Stimulated activated naive CD8-positive, alpha-beta T cell treated with anti-CD3 and anti-CD28 coated beads, Interleukin-15, amount 100 ng/mL, for 72 hours (primary cell): Measurements from ENCODE around the gene KCND1.

Source experiments
- ATAC-seq: fragments of 150-1000 bp; cut with Tn5 transposase; 2 replicates; pipeline ENCODE4 v1.10.0; 2021; ENCODE audit warnings: mild to moderate bottlenecking, moderate library complexity
- DNase-seq, 2 donors: peaks; one replicate each; pipeline ENCODE4 v3.0.0; 2021 to 2022
- H3K27ac Mint-ChIP-seq, 2 donors: one replicate each; pipeline ENCODE4 v1.8.0; 2022; ENCODE audit warnings: mild to moderate bottlenecking in 2 of 2, mixed read lengths in 2 of 2, moderate library complexity in 2 of 2
- H3K27me3 Mint-ChIP-seq: one replicate; pipeline ENCODE4 v1.8.0; 2022; ENCODE audit warnings: mixed read lengths
- H3K4me1 Mint-ChIP-seq: one replicate; pipeline ENCODE4 v1.8.0; 2022; ENCODE audit warnings: mild to moderate bottlenecking, mixed read lengths
- H3K4me3 Mint-ChIP-seq, 2 donors: one replicate each; pipeline ENCODE4 v1.8.0; 2022; ENCODE audit warnings: mild to moderate bottlenecking in 2 of 2, mixed read lengths in 2 of 2, moderate library complexity in 1 of 2
- H3K9me3 Mint-ChIP-seq, 2 donors: one replicate each; pipeline ENCODE4 v1.8.0; 2022; ENCODE audit warnings: mixed read lengths in 2 of 2

KCND1 gene

DNA sequence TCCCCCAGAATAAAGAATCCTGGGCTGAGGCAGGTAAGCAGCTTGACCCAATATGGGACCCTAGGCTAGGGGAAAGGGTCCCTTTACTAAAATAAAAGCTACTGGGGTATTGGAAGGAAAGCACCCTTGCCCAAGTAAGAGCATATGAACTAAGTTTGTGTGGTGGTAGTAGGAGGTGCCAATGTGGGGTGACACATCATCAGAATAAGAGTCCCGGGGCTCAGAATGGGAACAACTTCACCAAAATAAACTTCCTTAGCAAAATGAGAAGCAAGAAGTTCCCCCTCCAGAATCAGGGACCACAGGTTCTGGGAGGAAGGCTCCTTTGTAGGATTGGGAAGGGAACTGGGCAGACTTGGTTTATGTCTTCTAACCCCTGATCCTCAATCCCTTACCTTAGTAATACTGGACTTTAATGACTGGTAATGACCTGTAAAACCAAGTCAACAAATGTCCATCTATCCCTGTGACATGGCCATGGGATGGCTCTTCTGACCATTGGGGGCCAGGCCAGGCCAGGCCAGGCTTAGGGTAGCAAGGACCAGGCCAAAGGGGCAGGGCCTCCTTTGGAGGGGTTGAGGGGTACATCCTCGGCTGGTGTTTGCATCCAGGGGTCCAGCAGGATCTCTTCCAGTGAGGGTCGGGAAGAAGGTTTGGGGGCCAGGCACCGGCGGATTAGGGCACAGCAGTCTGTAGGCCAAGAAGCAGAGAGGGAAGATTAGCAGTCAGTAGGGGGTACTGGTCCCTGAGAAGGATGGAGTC is 57.9 kb downstream of the KCND1 start:
- peak overlapping the region; percentile 89 to 97 for H3K27ac Mint-ChIP-seq

GRCh38 chrX:48911412-48912182 is 60.0 kb downstream of the KCND1 start, which contains the start of gene SLC35A2:
TSS of gene SLC35A2 (minus strand) at chrX:48911646. CDS start at chrX:48911636, 10 bp downstream.
- H3K27me3 Mint-ChIP-seq: no peaks in the 10 kb centered on the region
- peaks cover 54% of the 10 kb centered on the region for H3K4me1 Mint-ChIP-seq
- no peaks in the 10 kb centered on the region for H3K9me3 Mint-ChIP-seq
- peak within 1 kb of the TSS; percentile 91 to 92 for H3K4me3 Mint-ChIP-seq
- ATAC-seq: peak; percentile 76
- DNase-seq: peak; percentile 83 to 90
- peak within 1 kb of the TSS; percentile 94 for H3K27ac Mint-ChIP-seq

More for the DNA sequence above, 57.9 kb downstream of the KCND1 start:
- Mint-ChIP-seq H3K27me3 (no peaks in the 10 kb centered on the region), H3K4me3 (peak overlapping the region; percentile 91 to 92), H3K9me3 (no peaks in the 10 kb centered on the region), H3K4me1 (peaks cover 62% of the 10 kb centered on the region)
- no peak for ATAC-seq
- no peak for DNase-seq
